Caco-2 (cell line): ENCODE measurements around the gene SELENOI. TPM values are rescaled to one million over a fixed set of nuclear protein-coding genes. Genes with fewer than 3 reads are reported as not detected.

ENCODE experiments used
- BruUV-seq: library from RNA; stranded (reverse); fragments of 400-500 nt; replicated peaks from 2 replicates; lab custom pipeline; 2021; lab: Mats Ljungman, UMichigan
- CTCF ChIA-PET: fragments of 300-600 bp; sonication (Branson Sonifier 250); formaldehyde crosslinking; loops from one replicate; lab custom pipeline; 2022; ENCODE audit warnings: antibody characterized with exemption; lab: Charles Lee
- POLR2A ChIA-PET: fragments of 300-600 bp; sonication (Branson Sonifier 250); formaldehyde crosslinking; loops from one replicate; lab custom pipeline; 2022; ENCODE audit warnings: antibody characterized with exemption; lab: Charles Lee
- DNase-seq, 2 experiments: peaks; one replicate each; pipeline versions ENCODE4 v3.0.0 to v3.0.0-alpha.2; 2020 to 2022
- H3K27me3 ChIP-seq: replicated peaks from 2 replicates; pipeline ENCODE4 v1.6.0; 2011; ENCODE audit warnings: low read length; ENCODE audit not compliant: control insufficient read depth, insufficient read depth
- H3K36me3 ChIP-seq: 2 replicates; pipeline ENCODE4 v1.5.1; 2011; ENCODE audit warnings: low read length; ENCODE audit not compliant: control insufficient read depth, insufficient read depth
- H3K4me1 ChIP-seq: fragments of 250-450 bp; sonication (Bioruptor Pico); 2 replicates; pipeline ENCODE4 v1.5.1; 2020; ENCODE audit warnings: mild to moderate bottlenecking
- H3K4me3 ChIP-seq: 2 replicates; pipeline ENCODE4 v1.5.1; 2011; ENCODE audit warnings: low read depth, mild to moderate bottlenecking, control low read depth, low read length
- H3K9me3 ChIP-seq: fragments of 250-450 bp; sonication (Bioruptor Pico); 2 replicates; pipeline ENCODE4 v1.5.1; 2020; ENCODE audit warnings: mild to moderate bottlenecking, moderate library complexity
- H3K27ac Mint-ChIP-seq: one replicate; pipeline ENCODE4 v1.8.0; 2022; ENCODE audit warnings: mixed read lengths; ENCODE audit not compliant: unreplicated experiment
- H3K27me3 Mint-ChIP-seq: one replicate; pipeline ENCODE4 v1.8.0; 2022; ENCODE audit warnings: mixed read lengths; ENCODE audit not compliant: insufficient read depth, unreplicated experiment
- H3K36me3 Mint-ChIP-seq: one replicate; pipeline ENCODE4 v1.8.0; 2022; ENCODE audit warnings: mild to moderate bottlenecking, mixed read lengths; ENCODE audit not compliant: insufficient read depth, unreplicated experiment
- H3K4me1 Mint-ChIP-seq: one replicate; pipeline ENCODE4 v1.8.0; 2022; ENCODE audit warnings: low read depth, mixed read lengths; ENCODE audit not compliant: unreplicated experiment
- H3K4me3 Mint-ChIP-seq: one replicate; pipeline ENCODE4 v1.8.0; 2022; ENCODE audit warnings: mild to moderate bottlenecking, moderate library complexity, mixed read lengths; ENCODE audit not compliant: unreplicated experiment
- H3K9me3 Mint-ChIP-seq: one replicate; pipeline ENCODE4 v1.8.0; 2022; ENCODE audit warnings: mixed read lengths; ENCODE audit not compliant: unreplicated experiment
- intact Hi-C: fragments of 100-400 bp; cut with micrococcal nuclease; formaldehyde crosslinking; loops from one replicate; pipeline ENCODE4 v1.10.0; 2022; ENCODE audit not compliant: unreplicated experiment
- total RNA-seq: library from RNA; stranded (reverse); gene quantifications from 2 replicates; pipeline ENCODE4 v1.2.3, GENCODE V29; 2022
- TF ChIP-seq, protein P1 (sequence below), 2 experiments: fragments of 200-600 bp in 1 of 2; IDR thresholded peaks; 1 replicate in 1 of 2; 2 replicates in 1 of 2; pipeline versions ENCODE4 v1.5.1 to v1.8.0; 2011 to 2022; ENCODE audit warnings: antibody characterized with exemption in 1 of 2, control low read depth in 1 of 2, inconsistent platforms in 1 of 2, low read depth in 1 of 2, low read length in 1 of 2, mild to moderate bottlenecking in 1 of 2, moderate library complexity in 1 of 2; ENCODE audit not compliant: insufficient read depth in 1 of 2, severe bottlenecking in 1 of 2, unreplicated experiment in 1 of 2

SELENOI gene
- total RNA-seq, 1 experiment from 2014 or later: 68.9 TPM

DNA sequence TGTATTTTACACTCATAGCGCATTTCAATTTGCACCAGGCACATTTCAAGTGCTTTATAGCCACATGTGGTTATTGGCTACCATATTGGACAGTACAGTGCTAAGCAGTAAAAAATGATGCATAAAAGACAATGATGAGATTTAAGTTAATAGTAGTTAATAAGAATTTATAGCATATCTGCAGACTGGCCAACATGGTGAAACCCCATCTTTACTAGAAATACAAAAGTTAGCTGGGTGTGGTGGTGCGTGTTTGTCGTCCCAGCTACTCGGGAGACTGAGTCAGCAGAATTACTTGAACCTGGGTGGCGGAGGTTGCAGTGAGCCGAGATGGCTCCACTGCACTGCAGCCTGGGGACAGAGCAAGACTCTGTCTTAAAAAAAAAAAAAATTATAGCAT is 65.5 kb downstream of the SELENOI start:
- Mint-ChIP-seq H3K27me3 (no peaks in the 10 kb centered on the region), H3K4me3 (no peak overlapping the region), H3K4me1 (peaks cover 10% of the 10 kb centered on the region), H3K9me3 (no peaks in the 10 kb centered on the region), H3K27ac (no peak overlapping the region), H3K36me3 (no peaks in the 10 kb centered on the region)
- Histone ChIP-seq H3K4me1 (peaks cover 13% of the 10 kb centered on the region), H3K27me3 (no peaks in the 10 kb centered on the region), H3K4me3 (no peak overlapping the region), H3K36me3 (no peaks in the 10 kb centered on the region), H3K9me3 (no peaks in the 10 kb centered on the region)
- CTCF ChIA-PET: no interaction called here
- no peak for DNase-seq
- intact Hi-C loops: no loop called here
- POLR2A ChIA-PET: no interaction called here
- BruUV-seq: no TSS peak
- TF ChIP-seq, protein P1, sequence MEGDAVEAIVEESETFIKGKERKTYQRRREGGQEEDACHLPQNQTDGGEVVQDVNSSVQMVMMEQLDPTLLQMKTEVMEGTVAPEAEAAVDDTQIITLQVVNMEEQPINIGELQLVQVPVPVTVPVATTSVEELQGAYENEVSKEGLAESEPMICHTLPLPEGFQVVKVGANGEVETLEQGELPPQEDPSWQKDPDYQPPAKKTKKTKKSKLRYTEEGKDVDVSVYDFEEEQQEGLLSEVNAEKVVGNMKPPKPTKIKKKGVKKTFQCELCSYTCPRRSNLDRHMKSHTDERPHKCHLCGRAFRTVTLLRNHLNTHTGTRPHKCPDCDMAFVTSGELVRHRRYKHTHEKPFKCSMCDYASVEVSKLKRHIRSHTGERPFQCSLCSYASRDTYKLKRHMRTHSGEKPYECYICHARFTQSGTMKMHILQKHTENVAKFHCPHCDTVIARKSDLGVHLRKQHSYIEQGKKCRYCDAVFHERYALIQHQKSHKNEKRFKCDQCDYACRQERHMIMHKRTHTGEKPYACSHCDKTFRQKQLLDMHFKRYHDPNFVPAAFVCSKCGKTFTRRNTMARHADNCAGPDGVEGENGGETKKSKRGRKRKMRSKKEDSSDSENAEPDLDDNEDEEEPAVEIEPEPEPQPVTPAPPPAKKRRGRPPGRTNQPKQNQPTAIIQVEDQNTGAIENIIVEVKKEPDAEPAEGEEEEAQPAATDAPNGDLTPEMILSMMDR (IDR thresholded peaks at IDR 0.05; ENCODE audit: insufficient read depth in 1 of 2, low read depth in 1 of 2, low read length in 1 of 2, severe bottlenecking in 1 of 2, unreplicated experiment in 1 of 2): no peak

DNA sequence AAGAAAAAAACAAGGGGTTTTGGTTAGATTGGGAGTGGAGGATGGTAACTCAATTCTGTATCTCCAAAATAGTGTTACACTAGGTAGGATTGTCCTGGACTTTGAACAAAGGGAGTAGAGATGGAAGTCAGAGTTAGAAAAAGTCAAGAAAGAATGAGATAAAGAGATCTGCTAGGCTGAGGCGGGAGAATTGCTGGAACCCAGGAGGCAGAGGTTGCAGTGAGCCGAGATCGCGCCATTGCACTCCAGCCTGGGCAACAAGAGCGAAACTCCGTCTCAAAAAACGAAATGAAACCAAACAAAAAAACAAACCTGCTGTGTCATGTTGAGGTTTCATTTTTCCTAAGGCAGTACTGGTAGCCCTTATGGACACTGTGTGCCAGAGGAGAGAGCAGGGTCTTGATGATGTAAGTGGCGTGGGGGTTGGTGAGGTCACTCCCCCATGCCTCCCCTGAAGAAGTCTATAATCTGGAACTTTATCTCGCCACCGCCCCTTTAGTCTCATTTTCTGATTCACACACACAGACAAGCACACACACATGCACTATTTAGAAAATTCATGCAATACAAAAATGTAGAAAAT is 66.2 kb downstream of the SELENOI start:
- no TSS peak for BruUV-seq
- POLR2A ChIA-PET: no interaction called here
- CTCF ChIA-PET: no interaction called here
- Histone ChIP-seq H3K36me3 (no peaks in the 10 kb centered on the region), H3K9me3 (no peaks in the 10 kb centered on the region), H3K4me1 (peaks cover 13% of the 10 kb centered on the region), H3K27me3 (no peaks in the 10 kb centered on the region), H3K4me3 (no peak overlapping the region)
- Mint-ChIP-seq H3K27me3 (no peaks in the 10 kb centered on the region), H3K27ac (peak overlapping the region; percentile 29), H3K9me3 (no peaks in the 10 kb centered on the region), H3K36me3 (no peaks in the 10 kb centered on the region), H3K4me1 (peaks cover 10% of the 10 kb centered on the region), H3K4me3 (peak overlapping the region; percentile 14)
- TF ChIP-seq, protein P1 (IDR thresholded peaks at IDR 0.05; ENCODE audit: insufficient read depth in 1 of 2, low read depth in 1 of 2, low read length in 1 of 2, severe bottlenecking in 1 of 2, unreplicated experiment in 1 of 2): no peak
- no peak for DNase-seq
- intact Hi-C loops: no loop called here

DNA sequence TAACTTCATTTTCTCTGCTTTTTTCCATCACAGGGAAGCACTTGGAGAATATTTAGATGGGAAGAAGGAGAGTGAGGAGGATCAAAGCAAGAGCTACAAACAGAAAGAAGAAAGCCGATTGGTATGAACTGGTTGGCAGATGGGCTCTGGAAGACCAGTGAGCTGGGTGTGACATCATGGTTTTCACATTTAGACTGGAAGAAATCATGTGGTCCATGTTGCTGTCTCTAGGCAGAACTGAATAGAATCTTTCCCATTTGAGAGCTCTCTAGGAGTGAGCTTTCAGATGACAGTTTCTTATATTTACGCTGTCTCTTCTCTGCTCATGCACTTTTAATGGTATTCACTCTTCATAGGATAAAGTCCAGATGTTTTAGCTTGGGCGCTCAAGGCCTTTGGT is 68.4 kb downstream of the SELENOI start:
- H3K9me3 Mint-ChIP-seq: no peaks in the 10 kb centered on the region
- CTCF ChIA-PET: no interaction called here
- no peaks in the 10 kb centered on the region for H3K36me3 Mint-ChIP-seq
- no peaks in the 10 kb centered on the region for H3K9me3 ChIP-seq
- DNase-seq: no peak
- peaks cover 13% of the 10 kb centered on the region for H3K4me1 ChIP-seq
- H3K36me3 ChIP-seq: no peaks in the 10 kb centered on the region
- H3K4me3 ChIP-seq: no peak overlapping the region
- H3K27ac Mint-ChIP-seq: no peak overlapping the region
- BruUV-seq: no TSS peak
- intact Hi-C loops: no loop called here
- peaks cover 10% of the 10 kb centered on the region for H3K4me1 Mint-ChIP-seq
- TF ChIP-seq, protein P1 (IDR thresholded peaks at IDR 0.05; ENCODE audit: insufficient read depth in 1 of 2, low read depth in 1 of 2, low read length in 1 of 2, severe bottlenecking in 1 of 2, unreplicated experiment in 1 of 2): no peak
- POLR2A ChIA-PET: no interaction called here
- no peaks in the 10 kb centered on the region for H3K27me3 ChIP-seq
- H3K27me3 Mint-ChIP-seq: no peaks in the 10 kb centered on the region
- no peak overlapping the region for H3K4me3 Mint-ChIP-seq
